Esophagus squamous epithelium (tissue), 5 donors: Measurements from ENCODE around the gene GSG1L. TPM values are rescaled to one million over a fixed set of nuclear protein-coding genes. Genes with fewer than 3 reads are reported as not detected.

Source experiments
- DNase-seq: peaks from one replicate; lab custom pipeline; 2025; lab: John Stamatoyannopoulos, UW
- H3K27ac ChIP-seq, 4 donors: fragments of 200-600 bp; sonication (generic); one replicate each; pipeline ENCODE4 v1.5.1; 2016 to 2019; ENCODE audit warnings: mild to moderate bottlenecking in 1 of 4
- H3K27me3 ChIP-seq, 4 donors: fragments of 200-600 bp; sonication (generic); 1 replicate in 3 of 4; 2 replicates in 1 of 4; pipeline versions ENCODE4 v1.5.1 to v1.6.0; 2017 to 2021; ENCODE audit warnings: antibody characterized with exemption in 1 of 4
- H3K36me3 ChIP-seq, 3 donors: fragments of 200-600 bp; sonication (generic); one replicate each; pipeline ENCODE4 v1.5.1; 2016 to 2019
- H3K4me1 ChIP-seq, 3 donors: fragments of 200-600 bp; sonication (generic); one replicate each; pipeline ENCODE4 v1.5.1; 2017 to 2019
- H3K4me3 ChIP-seq, 4 donors: fragments of 200-600 bp; sonication (generic); 1 replicate in 3 of 4; 2 replicates in 1 of 4; pipeline ENCODE4 v1.5.1; 2016 to 2019; ENCODE audit warnings: mild to moderate bottlenecking in 2 of 4, moderate library complexity in 1 of 4
- H3K9me3 ChIP-seq, 3 donors: fragments of 200-600 bp; sonication (generic); one replicate each; pipeline ENCODE4 v1.5.1; 2016 to 2019
- CTCF ChIP-seq, 6 experiments: fragments of 450-650 bp in 4 of 6; fragments of 200-600 bp in 2 of 6; sonication (generic) in 2 of 6; IDR thresholded peaks; one replicate each; pipeline ENCODE4 v1.5.1; 2016 to 2019; ENCODE audit warnings: antibody characterized with exemption in 6 of 6, mild to moderate bottlenecking in 4 of 6, moderate library complexity in 4 of 6
- POLR2A ChIP-seq, 4 donors: fragments of 450-650 bp; IDR thresholded peaks; one replicate each; pipeline ENCODE4 v1.6.1; 2017; ENCODE audit warnings: antibody characterized with exemption in 4 of 4, mild to moderate bottlenecking in 4 of 4, moderate library complexity in 3 of 4
- WGBS, 2 donors: methylation state at CpG; one replicate each; pipeline ENCODE4 v1.1.5; 2018; 5-methylcytosine and 5-hydroxymethylcytosine counted together
- intact Hi-C: fragments of 100-400 bp; cut with DNase I; formaldehyde crosslinking; loops from one replicate; pipeline ENCODE4 v1.15.0; 2022
- total RNA-seq, 4 donors: library from RNA; depleted of rRNA; stranded (reverse); fragments of >200 nt; gene quantifications; one replicate each; pipeline ENCODE4 v1.1.0, GENCODE V29; 2016
- donor health status: DM: yes; HTN: yes; CAD: no.

Gene GSG1L
- total RNA-seq, 4 donors from 2014 or later, result under 0.01 to 0.21 TPM; not detected in 2

- Histone ChIP-seq H3K27me3 (no peaks in the 10 kb centered on the region), H3K27ac (no peak overlapping the region), H3K9me3 (peaks cover 0 to 6% (median 0%) of the 10 kb centered on the region in 3 donors), H3K4me1 (no peaks in the 10 kb centered on the region), H3K36me3 (no peaks in the 10 kb centered on the region), H3K4me3 (no peak overlapping the region)
- no peak for DNase-seq
- no peak for TF ChIP-seq CTCF (IDR thresholded peaks at IDR 0.05)
- WGBS, 2 donors, result 74% methylated on average over 7 to 15 of the region's 17 CpGs
- intact Hi-C loops, result no loop called here
Observed at GRCh38 chr16:27960619-27961295, 102.8 kb downstream of the GSG1L start.

- DNase-seq, result no peak
- intact Hi-C loops, result no loop called here
- no peak overlapping the region for H3K27ac ChIP-seq
- H3K4me3 ChIP-seq, result no peak overlapping the region
- peaks cover 0 to 10% (median 0%) of the 10 kb centered on the region in 3 donors for H3K9me3 ChIP-seq
- TF ChIP-seq CTCF (IDR thresholded peaks at IDR 0.05), result no peak
- TF ChIP-seq POLR2A (IDR thresholded peaks at IDR 0.05), result no peak
- no peaks in the 10 kb centered on the region for H3K36me3 ChIP-seq
- H3K4me1 ChIP-seq, result no peaks in the 10 kb centered on the region
- H3K27me3 ChIP-seq, result no peaks in the 10 kb centered on the region
- 23 to 31% methylated on average over 3 to 4 of the region's 4 CpGs for WGBS, 2 donors
Observed at GRCh38 chr16:27959914-27960313, 103.6 kb downstream of the GSG1L start.

DNA sequence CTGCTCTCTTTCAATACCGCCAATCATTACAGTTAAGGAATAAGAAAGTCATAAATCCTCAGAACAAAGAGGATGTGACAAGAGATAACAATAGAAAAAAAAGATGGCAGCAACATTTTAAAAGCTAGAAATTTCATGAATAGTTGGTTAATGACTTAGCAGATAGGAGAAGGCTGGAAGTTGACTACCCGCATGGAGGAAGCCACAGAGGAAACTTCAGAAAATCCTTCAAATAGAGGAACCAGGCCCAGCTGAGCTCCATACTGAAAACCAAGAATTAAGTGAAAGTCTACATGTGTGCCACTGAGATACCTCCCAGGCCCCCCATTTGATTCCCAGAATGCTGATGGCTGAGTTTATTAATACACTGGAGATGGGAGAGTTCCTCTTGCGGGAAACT, 109.3 kb downstream of the GSG1L start:
- DNase-seq, result no peak
- no peaks in the 10 kb centered on the region for H3K36me3 ChIP-seq
- intact Hi-C loops, result no loop called here
- no peak overlapping the region for H3K4me3 ChIP-seq
- 63 to 81% methylated on average over 3 of the region's 3 CpGs for WGBS, 2 donors
- peaks cover 0 to 20% (median 0%) of the 10 kb centered on the region in 4 donors for H3K27me3 ChIP-seq
- TF ChIP-seq POLR2A (IDR thresholded peaks at IDR 0.05) (no peak), CTCF (IDR thresholded peaks at IDR 0.05) (no peak)
- no peak overlapping the region for H3K27ac ChIP-seq
- H3K9me3 ChIP-seq, result peaks cover 0 to 10% (median 0%) of the 10 kb centered on the region in 3 donors
- no peaks in the 10 kb centered on the region for H3K4me1 ChIP-seq

GRCh38 chr16:27952811-27953210, 110.7 kb downstream of the GSG1L start:
- Histone ChIP-seq H3K36me3 (no peaks in the 10 kb centered on the region), H3K4me1 (no peaks in the 10 kb centered on the region), H3K9me3 (peaks cover 0 to 10% (median 0%) of the 10 kb centered on the region in 3 donors), H3K4me3 (no peak overlapping the region), H3K27ac (no peak overlapping the region), H3K27me3 (peaks cover 0 to 20% (median 0%) of the 10 kb centered on the region in 4 donors)
- no peak for TF ChIP-seq POLR2A (IDR thresholded peaks at IDR 0.05)
- TF ChIP-seq CTCF (IDR thresholded peaks at IDR 0.05), result no peak
- 41 to 42% methylated on average over 3 of the region's 3 CpGs for WGBS, 2 donors
- no peak for DNase-seq
- intact Hi-C loops, result no loop called here

DNA sequence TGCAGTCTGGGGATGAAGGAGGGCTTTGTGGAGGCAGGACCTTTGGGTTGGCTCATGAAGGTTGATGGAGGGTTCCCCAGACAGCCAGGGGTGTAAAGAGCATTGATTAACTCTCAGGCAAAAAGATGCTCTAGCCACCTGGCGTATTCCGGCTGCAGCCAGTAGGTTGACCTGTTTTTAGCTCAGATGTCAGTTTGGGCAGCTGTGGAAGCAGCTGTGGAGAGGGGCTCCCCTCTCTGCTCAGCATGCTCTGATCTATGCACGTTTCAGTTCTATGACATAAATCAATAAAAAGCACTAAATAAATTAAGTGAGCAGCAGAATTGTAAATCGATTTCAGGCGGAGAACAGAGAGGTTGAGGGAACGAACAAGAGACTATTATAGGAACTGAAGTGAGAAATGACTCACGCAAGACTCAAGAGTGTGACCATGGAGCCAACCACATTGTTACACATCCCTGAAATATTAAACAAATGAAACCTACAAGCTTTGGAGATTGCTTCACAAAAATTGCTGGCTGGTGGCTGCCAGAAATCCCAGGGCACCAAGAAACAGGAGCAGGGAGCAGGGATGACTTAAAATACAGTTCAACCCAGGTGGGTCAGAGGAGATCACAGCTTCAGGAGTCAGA, 111.9 kb downstream of the GSG1L start:
- 57 to 63% methylated on average over 5 to 7 of the region's 7 CpGs for WGBS, 2 donors
- no peaks in the 10 kb centered on the region for H3K4me1 ChIP-seq
- TF ChIP-seq POLR2A (IDR thresholded peaks at IDR 0.05) (no peak), CTCF (IDR thresholded peaks at IDR 0.05) (no peak)
- H3K4me3 ChIP-seq, result no peak overlapping the region
- intact Hi-C loops, result no loop called here
- H3K27me3 ChIP-seq, result peaks cover 0 to 20% (median 0%) of the 10 kb centered on the region in 4 donors
- no peak for DNase-seq
- no peaks in the 10 kb centered on the region for H3K36me3 ChIP-seq
- peaks cover 0 to 10% (median 0%) of the 10 kb centered on the region in 3 donors for H3K9me3 ChIP-seq
- H3K27ac ChIP-seq, result no peak overlapping the region
